AG08395 (cell line): ENCODE results near the gene RTN4RL2.
"Not testable (repeated sequence)": the region's sequence is repeated elsewhere in the genome, so short reads cannot be mapped to it uniquely, and the experiment has no call there.

ENCODE experiments used
- DNase-seq: peaks from one replicate; pipeline ENCODE4 v3.0.0; 2012; ENCODE audit warnings: mixed read lengths, low spot score

The RTN4RL2 gene

GRCh38 chr11:57432714-57433163 lies 27.6 kb upstream of the RTN4RL2 start:
- peak; percentile 21 for DNase-seq

GRCh38 chr11:57434640-57435546 lies 25.4 kb upstream of the RTN4RL2 start:
- DNase-seq, result peak; percentile 92

DNA sequence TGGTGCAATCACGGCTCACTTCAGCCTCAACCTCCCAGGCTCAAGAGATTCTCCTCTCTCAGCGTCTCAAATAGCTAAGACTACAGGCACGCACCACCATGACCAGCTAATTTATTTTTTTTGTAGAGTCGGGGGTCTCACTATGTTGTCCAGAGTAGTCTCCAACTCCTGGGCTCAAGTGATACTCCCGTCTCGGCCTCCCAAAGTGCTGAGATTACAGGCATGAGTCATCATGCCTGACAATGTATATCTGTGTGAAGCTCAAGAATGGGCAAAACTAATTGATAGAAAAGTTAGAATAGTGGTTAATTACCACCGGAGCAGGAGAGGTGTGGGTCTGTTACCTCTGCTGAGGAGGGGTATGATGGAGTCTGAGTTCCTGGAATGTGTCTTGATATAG lies 24.3 kb upstream of the RTN4RL2 start:
- DNase-seq, result no peak

GRCh38 chr11:57438345-57439285 lies 21.7 kb upstream of the RTN4RL2 start:
- no peak for DNase-seq

- DNase-seq, result no peak
Measured at GRCh38 chr11:57439786-57440185, 20.5 kb upstream of the RTN4RL2 start.

- DNase-seq, result no peak
Measured at GRCh38 chr11:57440744-57441414, 19.4 kb upstream of the RTN4RL2 start.

DNA sequence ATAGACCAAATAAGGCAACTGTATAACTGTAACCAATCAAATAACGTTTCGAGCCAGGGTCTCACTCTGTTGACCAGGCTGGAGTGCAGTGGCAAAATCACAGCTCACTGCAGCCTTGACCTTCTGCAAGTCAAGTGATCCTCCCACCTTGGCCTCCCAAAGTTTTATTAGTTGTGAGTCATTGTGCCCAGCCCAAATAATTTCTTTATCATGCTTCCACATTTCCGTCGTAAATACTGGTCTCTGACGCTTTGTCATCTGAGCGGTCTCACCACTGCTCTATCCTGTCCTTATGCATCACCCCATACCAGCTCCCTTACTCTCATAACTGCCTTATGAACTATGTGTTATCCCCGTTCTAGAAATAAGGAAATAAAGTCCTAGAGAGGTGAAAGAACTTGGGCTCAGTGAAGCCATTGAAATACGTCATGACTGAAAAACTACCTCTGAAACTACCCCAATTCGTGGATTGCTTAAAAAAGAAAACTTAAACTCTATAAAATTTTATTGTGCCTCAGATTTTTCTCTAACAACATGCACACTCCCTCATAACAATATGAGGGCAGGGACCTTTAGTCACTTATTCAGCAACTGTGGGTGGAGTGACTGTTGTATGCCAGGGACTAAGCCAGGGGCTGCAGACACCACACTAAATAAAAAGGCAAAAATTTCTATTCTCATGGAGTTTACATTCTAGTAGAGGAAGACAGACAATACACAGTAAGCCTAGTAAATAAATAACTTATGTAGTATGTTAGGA lies 15.8 kb upstream of the RTN4RL2 start:
- DNase-seq, result no peak

- DNase-seq, result not testable (repeated sequence)
Measured at GRCh38 chr11:57445122-57445394, 15.3 kb upstream of the RTN4RL2 start.

DNA sequence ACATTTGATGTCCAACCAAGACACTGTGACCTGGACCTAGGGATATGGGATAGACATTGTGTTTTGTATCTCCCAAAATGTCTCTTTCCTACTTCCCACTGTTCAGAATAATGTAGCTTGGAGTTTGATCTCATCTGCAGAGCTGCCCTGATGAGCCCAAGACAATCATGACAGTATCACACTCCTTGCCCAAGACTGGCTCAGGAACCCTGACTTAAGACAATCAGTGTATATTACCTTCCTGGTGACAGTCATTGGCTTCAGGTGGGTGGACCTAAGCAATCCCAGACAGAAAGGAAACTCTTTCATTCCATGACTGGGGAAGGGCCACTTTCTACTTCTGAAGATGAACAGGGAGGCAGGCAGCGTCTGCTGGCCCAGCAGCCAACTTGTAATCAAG lies 14.3 kb upstream of the RTN4RL2 start:
- DNase-seq, result no peak

DNA sequence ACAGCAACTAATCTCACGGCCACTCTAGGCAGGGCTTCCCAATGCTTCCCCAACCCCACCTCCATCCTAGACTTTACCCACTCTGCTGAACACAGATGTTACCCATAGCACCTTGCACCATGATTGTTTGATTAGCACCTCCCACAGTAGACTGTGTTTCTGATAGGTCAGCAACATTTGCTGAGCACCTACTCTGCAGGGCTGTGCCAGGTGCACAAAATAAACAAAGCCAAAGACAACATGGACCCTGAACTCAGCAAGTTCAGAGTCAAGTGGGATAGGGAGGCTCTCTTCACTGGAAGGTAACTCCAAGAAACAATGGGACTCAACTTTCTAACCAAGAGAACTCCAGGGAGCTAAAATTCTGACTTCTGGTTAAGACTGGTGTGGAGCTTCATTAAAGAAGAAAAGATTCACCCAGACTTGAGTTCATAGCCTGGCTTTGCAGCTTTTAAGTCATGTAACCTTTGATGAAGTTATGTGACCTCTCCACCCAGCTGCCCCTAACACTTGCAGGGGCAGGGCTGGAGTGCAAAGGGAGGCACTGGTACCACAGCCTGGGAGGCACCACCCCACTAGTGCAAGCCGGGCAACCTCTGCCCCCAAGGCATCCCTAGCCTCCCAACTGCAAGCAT lies 6.7 kb upstream of the RTN4RL2 start:
- no peak for DNase-seq

DNA sequence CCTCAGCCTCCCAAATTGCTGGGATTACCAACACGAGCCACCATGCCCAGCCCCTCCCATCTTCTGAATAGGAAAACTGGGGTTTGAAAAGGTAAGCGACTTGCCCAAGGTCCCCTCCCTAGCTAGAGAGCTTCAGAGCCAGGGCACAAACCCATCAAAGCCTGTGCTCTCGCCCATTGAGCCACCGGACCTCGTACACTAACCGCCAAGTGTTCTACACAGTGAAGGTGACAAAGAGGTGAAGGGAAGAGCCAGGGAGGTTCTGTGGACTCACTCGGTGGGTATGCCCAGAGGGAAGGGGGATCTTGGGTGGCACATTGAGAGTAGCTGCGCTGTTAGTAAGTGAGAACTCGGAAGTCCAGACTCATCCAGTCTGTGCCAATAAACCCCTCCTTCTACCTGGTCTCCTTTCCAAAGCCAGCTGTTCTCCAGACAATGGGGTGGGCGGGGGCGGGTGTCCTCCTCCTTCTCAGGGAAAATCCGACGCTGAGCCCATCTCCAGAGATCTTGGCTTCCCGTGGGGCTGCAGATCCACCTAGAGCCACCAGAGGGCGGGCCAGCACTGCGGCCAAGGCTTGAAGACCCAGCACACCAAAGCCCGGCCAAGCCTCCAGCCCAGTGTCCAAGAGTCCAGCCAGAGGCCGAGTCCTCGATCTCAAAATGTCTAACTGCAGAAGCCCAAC lies 3.2 kb upstream of the RTN4RL2 start:
- DNase-seq, result peak; percentile 89

DNA sequence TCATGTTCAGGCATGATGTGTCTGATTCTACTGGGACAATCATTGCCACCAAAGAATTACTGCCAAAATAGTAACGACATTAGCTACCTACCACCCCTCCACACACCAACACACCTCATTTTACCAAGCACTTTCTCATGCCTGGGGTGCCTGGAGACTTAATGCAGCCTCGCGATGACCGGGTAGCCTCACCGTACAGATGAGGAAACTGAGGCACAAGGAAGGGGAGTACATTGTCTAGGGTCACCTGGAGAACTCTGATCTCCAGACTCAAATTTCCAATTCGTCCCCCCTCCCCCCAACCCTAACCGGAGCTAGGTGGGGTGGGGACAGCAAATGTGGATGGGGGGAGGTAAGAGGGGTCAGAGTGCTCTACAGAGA lies 2.7 kb upstream of the RTN4RL2 start:
- DNase-seq, result no peak

GRCh38 chr11:57458060-57458409 lies 2.3 kb upstream of the RTN4RL2 start:
- no peak for DNase-seq

DNA sequence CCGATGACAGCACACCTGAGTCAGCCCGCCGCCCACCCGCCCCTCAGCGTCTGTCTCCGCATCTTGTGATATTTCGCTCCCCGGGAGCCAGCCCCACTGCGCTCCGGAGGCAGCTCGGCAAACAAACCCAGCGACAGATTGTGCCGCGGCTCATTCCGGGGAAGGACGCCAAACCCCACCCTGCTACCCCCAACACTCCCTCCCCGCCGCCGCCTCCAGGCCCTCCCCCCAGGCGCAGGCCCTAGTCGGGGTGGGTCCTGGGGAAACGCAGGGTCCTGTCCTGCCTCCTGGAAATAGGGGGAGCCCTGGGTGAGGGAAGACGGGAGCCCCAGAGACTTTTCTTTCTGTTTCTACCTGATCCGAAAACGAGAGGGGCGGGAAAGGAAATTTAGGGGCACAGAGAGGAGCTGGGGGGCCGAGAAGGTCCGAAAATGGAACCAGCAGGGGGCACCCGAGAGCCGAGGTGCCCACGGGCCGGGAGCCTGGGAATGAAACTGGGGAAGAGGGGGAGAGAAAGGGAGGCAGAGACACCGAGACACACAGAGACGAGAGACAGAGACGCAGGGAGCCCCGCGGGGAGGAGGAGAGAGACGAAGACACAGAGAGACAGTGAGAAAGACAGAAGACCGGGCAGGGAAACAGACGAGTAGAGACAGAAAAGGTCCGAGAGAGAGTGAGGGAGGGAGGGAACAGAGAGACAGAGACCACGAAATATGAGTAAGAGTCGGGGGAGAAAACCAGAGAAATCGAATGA lies 1.7 kb upstream of the RTN4RL2 start:
- DNase-seq, result peak; percentile 56

DNA sequence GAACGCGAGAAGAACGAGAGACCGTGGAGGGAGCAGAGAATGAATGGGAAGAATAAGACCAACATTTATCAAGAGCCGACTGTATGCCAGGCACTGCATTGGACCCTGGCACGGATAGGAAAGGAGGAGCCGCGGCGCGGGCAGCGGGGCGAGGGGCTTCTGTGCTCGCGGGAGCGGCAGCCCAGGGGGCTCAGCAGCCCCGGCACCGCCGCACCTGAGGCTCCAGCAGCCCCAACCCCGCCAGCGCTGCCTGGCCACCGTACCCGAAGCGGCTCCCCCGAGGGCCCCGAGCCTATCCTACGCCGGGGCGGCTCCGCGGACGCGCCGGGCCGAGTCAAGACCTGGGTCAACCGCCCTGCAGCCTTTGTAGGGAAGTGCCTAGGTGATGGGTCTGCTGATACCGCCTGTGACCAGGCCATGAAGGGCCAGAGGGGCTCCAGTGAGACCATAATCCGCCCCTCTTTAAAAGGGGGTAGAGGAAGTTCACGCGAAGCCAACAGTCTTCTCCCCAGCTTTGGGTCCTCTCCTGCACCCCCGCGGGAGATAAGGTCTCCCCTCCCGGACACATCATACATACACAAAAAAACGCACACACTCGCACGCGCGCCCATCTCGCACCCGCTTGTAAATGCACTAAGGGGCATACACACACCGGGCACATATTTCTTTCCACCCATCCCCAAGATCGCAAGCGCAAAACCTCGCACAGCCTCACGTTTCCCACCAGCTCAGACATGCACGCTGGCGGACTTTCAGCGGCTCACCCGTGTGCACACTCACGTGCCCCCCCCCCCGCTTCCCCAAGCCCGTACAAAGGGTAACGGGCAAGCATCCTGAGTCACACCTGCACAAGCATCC lies 935 bp upstream of the RTN4RL2 start:
- DNase-seq, result no peak

DNA sequence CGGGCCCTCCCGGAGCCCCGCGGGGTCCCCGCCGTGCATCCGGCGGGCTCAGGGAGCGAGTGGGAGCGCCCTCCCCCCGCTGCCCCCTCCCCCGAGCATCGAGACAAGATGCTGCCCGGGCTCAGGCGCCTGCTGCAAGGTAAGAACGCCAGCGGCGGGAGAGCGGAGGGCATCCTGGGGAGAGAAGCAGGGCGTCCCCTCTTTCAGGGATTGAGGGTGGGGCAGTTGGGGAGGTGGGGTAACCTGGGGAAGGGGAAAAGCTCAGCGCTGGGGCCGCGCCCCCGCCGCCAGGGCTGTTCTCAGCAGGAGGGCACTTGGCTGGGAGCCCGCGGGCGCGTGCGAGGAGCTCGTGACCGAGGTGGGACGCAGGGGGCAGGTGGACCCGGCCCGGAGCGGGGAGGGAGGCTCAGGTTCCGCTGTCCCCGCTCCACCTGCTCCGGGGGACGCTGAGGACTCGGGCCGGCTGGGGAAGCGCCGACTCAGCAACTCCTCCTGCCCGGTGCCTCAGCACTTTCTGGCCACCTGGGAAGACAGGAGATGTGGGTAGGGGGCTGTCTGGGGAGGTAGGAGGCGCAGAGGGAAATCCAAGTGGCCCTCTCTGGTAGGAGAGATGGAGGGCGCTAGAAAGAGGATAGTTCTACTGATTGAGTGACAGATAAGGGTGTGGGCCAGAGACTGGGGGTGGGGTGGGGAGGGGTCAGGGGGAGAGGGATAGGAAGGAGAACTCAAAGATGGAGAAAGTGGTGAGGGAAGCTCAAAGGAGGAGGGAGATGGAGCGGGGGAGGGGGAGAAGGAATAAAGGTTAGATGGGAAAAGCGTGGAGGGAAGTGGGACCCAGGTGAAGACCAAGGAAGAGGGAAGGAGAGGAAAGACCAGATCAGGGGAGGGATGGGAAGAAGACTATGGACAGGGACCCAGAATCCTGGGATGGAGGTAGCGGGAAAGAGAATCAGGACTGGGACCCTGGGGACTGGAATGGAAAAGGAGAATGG lies 726 bp downstream of the RTN4RL2 start:
- DNase-seq, result no peak

DNA sequence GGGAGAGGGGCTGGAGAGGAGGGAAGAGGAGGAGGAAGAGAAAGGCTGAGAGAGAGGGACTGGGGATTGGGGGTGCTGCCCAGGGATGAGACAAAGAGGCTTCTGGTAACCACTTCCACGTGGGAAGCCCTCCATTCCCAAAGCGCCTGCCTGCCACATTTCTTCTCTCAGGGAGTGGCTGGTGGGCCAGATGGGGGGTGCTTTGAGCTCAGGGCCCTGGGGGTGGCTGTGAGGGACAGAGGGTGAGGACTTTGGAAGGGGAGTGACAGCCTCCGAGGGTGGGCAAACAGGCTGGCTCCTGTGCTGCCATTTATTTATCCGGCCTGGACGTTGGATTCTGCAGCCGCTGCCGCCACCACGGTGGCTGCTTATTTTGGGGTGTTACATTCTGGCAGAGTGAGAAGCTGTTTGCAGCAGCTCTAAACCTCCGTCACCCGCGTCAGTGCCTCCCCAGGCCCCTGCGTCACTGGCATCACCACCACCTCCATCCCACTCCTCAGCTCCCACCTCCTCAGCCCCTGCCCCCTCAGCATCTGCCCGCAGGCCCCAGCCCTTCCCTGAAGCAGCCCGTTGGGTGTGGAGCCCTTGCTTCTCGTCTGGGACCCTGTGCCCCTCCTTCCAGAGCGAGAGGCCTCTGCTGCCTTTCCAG lies 1.6 kb downstream of the RTN4RL2 start:
- DNase-seq, result no peak
